ENCODE data around the gene RYR3.

Gene RYR3

GRCh38 chr15:33865416-33865815 is 554.6 kb downstream of the RYR3 start:
- DNase-seq, result no peak
- H4K20me1 ChIP-seq (ENCODE audit: insufficient read depth, low read length), result no peaks in the 10 kb centered on the region
- H3K9ac ChIP-seq (ENCODE audit: low read length), result no peak overlapping the region
- H3K4me2 ChIP-seq (ENCODE audit: low read depth, low read length), result no peak overlapping the region
- no peaks in the 10 kb centered on the region for H3K36me3 ChIP-seq (replicated peaks; ENCODE audit: insufficient read depth, low read length)
- no peaks in the 10 kb centered on the region for H3K9me3 ChIP-seq (replicated peaks; ENCODE audit: insufficient read depth, low read length)
- TF ChIP-seq EZH2phosphoT487 (IDR thresholded peaks at IDR 0.05; ENCODE audit: low read length) (no peak), CTCF (IDR thresholded peaks at IDR 0.05; ENCODE audit: low read length) (no peak), EZH2 (optimal IDR thresholded peaks at IDR 0.05; ENCODE audit: low read depth, low read length) (no peak)
- H3K27me3 ChIP-seq (replicated peaks; ENCODE audit: insufficient read depth, low read length), result no peaks in the 10 kb centered on the region
- H3K27ac ChIP-seq (ENCODE audit: low read length), result no peak overlapping the region
- H2AFZ ChIP-seq (ENCODE audit: low read length), result no peak overlapping the region
- H3K9me2 ChIP-seq (replicated peaks; ENCODE audit: insufficient read depth, low read length), result no peaks in the 10 kb centered on the region
- no peaks in the 10 kb centered on the region for H3F3A ChIP-seq (ENCODE audit: insufficient read depth, low read length)
- H3K4me3 ChIP-seq (ENCODE audit: low read length), result no peak overlapping the region
- no peaks in the 10 kb centered on the region for H3K4me1 ChIP-seq (ENCODE audit: low read length)
- H3K79me2 ChIP-seq (ENCODE audit: low read length), result no peaks in the 10 kb centered on the region

- H3K4me1 ChIP-seq (ENCODE audit: low read length), result no peaks in the 10 kb centered on the region
- DNase-seq, result no peak
- TF ChIP-seq CTCF (IDR thresholded peaks at IDR 0.05; ENCODE audit: low read length) (no peak), EZH2 (optimal IDR thresholded peaks at IDR 0.05; ENCODE audit: low read depth, low read length) (no peak), EZH2phosphoT487 (IDR thresholded peaks at IDR 0.05; ENCODE audit: low read length) (no peak)
Measured at GRCh38 chr15:33866101-33866737, 555.5 kb downstream of the RYR3 start.

GRCh38 chr15:33871980-33872379 is 561.2 kb downstream of the RYR3 start:
- no peaks in the 10 kb centered on the region for H3K79me2 ChIP-seq (ENCODE audit: low read length)

More at GRCh38 chr15:33866101-33866737, 555.5 kb downstream of the RYR3 start:
- Histone ChIP-seq H3K4me2 (ENCODE audit: low read depth, low read length) (no peak overlapping the region), H4K20me1 (ENCODE audit: insufficient read depth, low read length) (no peaks in the 10 kb centered on the region), H3K27ac (ENCODE audit: low read length) (no peak overlapping the region), H3K27me3 (replicated peaks; ENCODE audit: insufficient read depth, low read length) (no peaks in the 10 kb centered on the region), H3K9me3 (replicated peaks; ENCODE audit: insufficient read depth, low read length) (no peaks in the 10 kb centered on the region), H3K9ac (ENCODE audit: low read length) (no peak overlapping the region), H3F3A (ENCODE audit: insufficient read depth, low read length) (no peaks in the 10 kb centered on the region), H3K4me3 (ENCODE audit: low read length) (no peak overlapping the region), H3K9me2 (replicated peaks; ENCODE audit: insufficient read depth, low read length) (no peaks in the 10 kb centered on the region), H3K79me2 (ENCODE audit: low read length) (no peaks in the 10 kb centered on the region), H3K36me3 (replicated peaks; ENCODE audit: insufficient read depth, low read length) (no peaks in the 10 kb centered on the region), H2AFZ (ENCODE audit: low read length) (no peak overlapping the region)

More at GRCh38 chr15:33871980-33872379, 561.2 kb downstream of the RYR3 start:
- no peak for TF ChIP-seq EZH2phosphoT487 (IDR thresholded peaks at IDR 0.05; ENCODE audit: low read length)
- TF ChIP-seq CTCF (IDR thresholded peaks at IDR 0.05; ENCODE audit: low read length), result no peak
- no peak for TF ChIP-seq EZH2 (optimal IDR thresholded peaks at IDR 0.05; ENCODE audit: low read depth, low read length)
- Histone ChIP-seq H3K27ac (ENCODE audit: low read length) (no peak overlapping the region), H3K27me3 (replicated peaks; ENCODE audit: insufficient read depth, low read length) (no peaks in the 10 kb centered on the region), H3K4me2 (ENCODE audit: low read depth, low read length) (no peak overlapping the region), H3K9me2 (replicated peaks; ENCODE audit: insufficient read depth, low read length) (no peaks in the 10 kb centered on the region), H3K9ac (ENCODE audit: low read length) (no peak overlapping the region), H3K4me1 (ENCODE audit: low read length) (no peaks in the 10 kb centered on the region), H4K20me1 (ENCODE audit: insufficient read depth, low read length) (no peaks in the 10 kb centered on the region), H3K4me3 (ENCODE audit: low read length) (no peak overlapping the region), H3K36me3 (replicated peaks; ENCODE audit: insufficient read depth, low read length) (no peaks in the 10 kb centered on the region), H3F3A (ENCODE audit: insufficient read depth, low read length) (no peaks in the 10 kb centered on the region), H2AFZ (ENCODE audit: low read length) (no peak overlapping the region), H3K9me3 (replicated peaks; ENCODE audit: insufficient read depth, low read length) (no peaks in the 10 kb centered on the region)
- no peak for DNase-seq
